Transverse colon (tissue), 4 donors: ENCODE measurements around the gene MGAT5. TPM values are rescaled to one million over a fixed set of nuclear protein-coding genes. Genes with fewer than 3 reads are reported as not detected.

Source experiments
- DNase-seq: peaks from one replicate; pipeline ENCODE4 v3.0.0-alpha.2; 2019
- H3K27ac ChIP-seq, 4 donors: fragments of 200-600 bp; sonication (generic); 2 replicates each; pipeline ENCODE4 v1.5.1; 2016 to 2018; ENCODE audit warnings: inconsistent platforms in 4 of 4
- H3K27me3 ChIP-seq: fragments of 200-600 bp; sonication (generic); 2 replicates; pipeline ENCODE4 v1.5.1; 2017; ENCODE audit warnings: inconsistent platforms
- H3K36me3 ChIP-seq, 4 donors: fragments of 200-600 bp; sonication (generic); 2 replicates each; pipeline ENCODE4 v1.5.1; 2017 to 2019; ENCODE audit warnings: inconsistent platforms in 4 of 4
- H3K4me1 ChIP-seq, 4 donors: fragments of 200-600 bp; sonication (generic); 2 replicates each; pipeline ENCODE4 v1.5.1; 2017 to 2020; ENCODE audit warnings: inconsistent platforms in 4 of 4
- H3K4me3 ChIP-seq, 4 donors: fragments of 200-600 bp; sonication (generic); 1 replicate in 1 of 4; 2 replicates in 3 of 4; pipeline versions ENCODE4 v1.5.1 to v1.6.1; 2017 to 2019; ENCODE audit warnings: inconsistent platforms in 4 of 4
- H3K9me3 ChIP-seq, 2 donors: fragments of 200-600 bp; sonication (generic); 2 replicates each; pipeline ENCODE4 v1.5.1; 2017 to 2019; ENCODE audit warnings: inconsistent platforms in 2 of 2
- EP300 ChIP-seq: sonication (generic); formaldehyde crosslinking; IDR thresholded peaks from one replicate; pipeline ENCODE4 v1.6.1; 2017; ENCODE audit warnings: antibody characterized with exemption, low read depth
- POLR2A ChIP-seq: fragments of 450-650 bp; IDR thresholded peaks from one replicate; pipeline ENCODE4 v1.6.1; 2016; ENCODE audit warnings: antibody characterized with exemption, mild to moderate bottlenecking, moderate library complexity
- POLR2AphosphoS5 ChIP-seq, 3 donors: sonication (generic); formaldehyde crosslinking; IDR thresholded peaks; one replicate each; pipeline ENCODE4 v1.6.1; 2016; ENCODE audit warnings: antibody characterized with exemption in 3 of 3
- WGBS, 2 donors: methylation state at CpG; one replicate each; pipeline ENCODE4 v1.1.5; 2018; ENCODE audit warnings: low coverage in 1 of 2; 5-methylcytosine and 5-hydroxymethylcytosine counted together
- in situ Hi-C, 4 donors: fragments of 200-750 bp; cut with MboI; loops; one replicate each; pipeline versions ENCODE4 v1.15.0 to v1.15.1; 2017; ENCODE audit warnings: low sequenced_read_pairs in 3 of 4, low pct_ligation_motif_present in 1 of 4, low pct_unique_long_range_greater_than_20kb in 1 of 4
- intact Hi-C: fragments of 100-400 bp; cut with DNase I; formaldehyde crosslinking; loops from one replicate; pipeline ENCODE4 v1.15.1; 2023; ENCODE audit warnings: low total_unique reads
- total RNA-seq, 4 donors: library from RNA; depleted of rRNA; stranded (reverse); fragments of >200 nt; gene quantifications; one replicate each; pipeline ENCODE4 v1.1.0, GENCODE V29; 2016
- TF ChIP-seq, protein P1 (sequence below), 5 experiments: fragments of 200-600 bp in 3 of 5; fragments of 450-650 bp in 2 of 5; sonication (generic) in 3 of 5; IDR thresholded peaks; 1 replicate in 2 of 5; 2 replicates in 3 of 5; pipeline ENCODE4 v1.5.1; 2016 to 2017; ENCODE audit warnings: antibody characterized with exemption in 5 of 5, inconsistent platforms in 3 of 5, mild to moderate bottlenecking in 2 of 5, moderate library complexity in 1 of 5

Gene MGAT5
- total RNA-seq, 4 donors from 2014 or later, result 23.6 to 67.6 (median 55.2) TPM

DNA sequence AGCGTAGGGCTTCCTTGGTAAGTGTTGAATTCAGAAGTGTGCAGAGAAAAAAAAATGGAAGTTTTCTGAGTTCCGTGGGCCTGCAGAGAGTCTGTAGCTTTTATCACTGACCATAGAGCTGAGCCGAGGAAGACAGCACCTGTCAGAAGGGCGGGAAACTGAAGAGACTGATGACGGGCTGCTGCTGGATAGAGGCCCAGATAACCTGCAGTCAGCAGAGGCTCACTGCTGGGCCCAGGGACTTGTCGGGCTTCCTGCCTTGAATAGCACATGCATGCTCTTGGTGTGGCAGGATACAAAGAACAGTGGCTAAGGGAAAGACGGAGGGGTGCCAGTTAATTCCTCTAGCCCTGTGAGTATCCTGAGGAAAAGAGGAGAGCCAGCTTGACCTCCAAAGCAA is 166.4 kb downstream of the MGAT5 start:
- in situ Hi-C loops, result loop anchor here in 2 of 4 donors (25.0 kb wide), 2 partner anchors 183 to 533 kb away; no protein-coding TSS in a partner anchor
- Histone ChIP-seq H3K4me1 (no peaks in the 10 kb centered on the region), H3K9me3 (no peaks in the 10 kb centered on the region), H3K36me3 (no peaks in the 10 kb centered on the region), H3K27me3 (no peaks in the 10 kb centered on the region), H3K27ac (no peak overlapping the region), H3K4me3 (no peak overlapping the region)
- DNase-seq, result no peak
- WGBS, 2 donors, result 77 to 81% methylated on average over 5 to 7 of the region's 7 CpGs
- intact Hi-C loops, result no loop called here
- no peak for TF ChIP-seq POLR2A
- TF ChIP-seq POLR2AphosphoS5 (IDR thresholded peaks at IDR 0.05), result no peak
- TF ChIP-seq, protein P1, sequence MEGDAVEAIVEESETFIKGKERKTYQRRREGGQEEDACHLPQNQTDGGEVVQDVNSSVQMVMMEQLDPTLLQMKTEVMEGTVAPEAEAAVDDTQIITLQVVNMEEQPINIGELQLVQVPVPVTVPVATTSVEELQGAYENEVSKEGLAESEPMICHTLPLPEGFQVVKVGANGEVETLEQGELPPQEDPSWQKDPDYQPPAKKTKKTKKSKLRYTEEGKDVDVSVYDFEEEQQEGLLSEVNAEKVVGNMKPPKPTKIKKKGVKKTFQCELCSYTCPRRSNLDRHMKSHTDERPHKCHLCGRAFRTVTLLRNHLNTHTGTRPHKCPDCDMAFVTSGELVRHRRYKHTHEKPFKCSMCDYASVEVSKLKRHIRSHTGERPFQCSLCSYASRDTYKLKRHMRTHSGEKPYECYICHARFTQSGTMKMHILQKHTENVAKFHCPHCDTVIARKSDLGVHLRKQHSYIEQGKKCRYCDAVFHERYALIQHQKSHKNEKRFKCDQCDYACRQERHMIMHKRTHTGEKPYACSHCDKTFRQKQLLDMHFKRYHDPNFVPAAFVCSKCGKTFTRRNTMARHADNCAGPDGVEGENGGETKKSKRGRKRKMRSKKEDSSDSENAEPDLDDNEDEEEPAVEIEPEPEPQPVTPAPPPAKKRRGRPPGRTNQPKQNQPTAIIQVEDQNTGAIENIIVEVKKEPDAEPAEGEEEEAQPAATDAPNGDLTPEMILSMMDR (IDR thresholded peaks at IDR 0.05), result no peak
- no peak for TF ChIP-seq EP300

DNA sequence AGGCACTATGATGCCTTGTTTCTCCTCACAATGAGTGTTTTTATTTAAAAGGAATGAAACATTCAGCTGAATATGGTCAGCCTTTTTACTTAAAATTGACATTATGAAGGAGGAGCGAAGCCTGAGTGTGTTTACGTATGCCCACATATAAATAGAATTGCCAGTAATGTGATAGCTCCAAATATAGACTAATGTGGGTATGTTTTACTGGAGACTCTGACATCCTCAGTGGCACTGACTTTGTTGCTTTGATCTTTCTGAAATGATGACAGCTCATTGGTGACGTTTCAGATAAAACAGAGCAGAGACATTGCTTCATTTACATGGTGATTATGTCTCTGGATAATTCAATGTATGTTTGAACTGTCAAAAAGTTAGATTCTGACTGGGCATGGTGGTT is 167.0 kb downstream of the MGAT5 start:
- Histone ChIP-seq H3K9me3 (no peaks in the 10 kb centered on the region), H3K27ac (no peak overlapping the region), H3K27me3 (no peaks in the 10 kb centered on the region), H3K36me3 (no peaks in the 10 kb centered on the region), H3K4me3 (no peak overlapping the region), H3K4me1 (no peaks in the 10 kb centered on the region)
- no peak for DNase-seq
- in situ Hi-C loops, result loop anchor here in 2 of 4 donors (25.0 kb wide), 2 partner anchors 184 to 534 kb away; no protein-coding TSS in a partner anchor
- TF ChIP-seq, protein P1 (IDR thresholded peaks at IDR 0.05), result no peak
- TF ChIP-seq POLR2A (no peak), POLR2AphosphoS5 (IDR thresholded peaks at IDR 0.05) (no peak), EP300 (no peak)
- intact Hi-C loops, result no loop called here
- WGBS, 2 donors, result 86 to 94% methylated on average over 3 of the region's 3 CpGs

DNA sequence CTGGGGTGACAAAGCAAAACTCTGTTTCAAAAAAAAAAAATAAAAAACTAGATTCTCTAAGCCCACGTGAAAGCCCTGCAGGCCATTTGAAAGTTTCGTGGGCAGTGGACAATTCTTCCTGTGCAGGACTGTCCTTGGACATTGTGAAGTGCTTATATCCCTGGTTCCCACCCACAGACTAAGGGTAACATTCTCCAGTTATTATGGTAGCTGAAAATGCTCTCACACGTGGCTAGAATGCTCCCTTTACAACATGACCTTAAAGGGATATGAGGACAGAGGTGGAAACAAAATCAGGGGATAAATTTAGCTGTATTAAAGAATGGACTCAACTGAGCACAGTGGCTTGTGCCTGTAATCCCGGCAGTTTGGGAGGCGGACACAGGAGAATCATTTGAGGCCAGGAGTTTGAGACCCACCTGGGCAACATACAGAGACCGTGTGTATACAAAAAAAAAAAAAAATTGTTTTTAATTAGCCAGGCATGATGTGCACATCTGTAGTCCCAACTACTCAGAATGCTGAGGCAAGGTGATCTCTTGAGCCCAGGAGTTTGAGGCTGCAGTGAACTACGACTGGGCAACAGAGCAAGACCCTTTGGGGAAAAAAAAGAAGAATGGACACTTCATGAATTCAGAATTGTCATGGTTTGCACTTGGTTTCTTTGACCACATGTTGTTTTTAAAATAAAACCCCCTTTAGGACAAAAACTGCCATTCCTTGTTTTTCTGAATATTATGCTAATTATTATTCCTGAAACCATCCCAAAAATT is 167.9 kb downstream of the MGAT5 start:
- no peak for DNase-seq
- H3K4me3 ChIP-seq, result no peak overlapping the region
- no peaks in the 10 kb centered on the region for H3K27me3 ChIP-seq
- H3K4me1 ChIP-seq, result no peaks in the 10 kb centered on the region
- intact Hi-C loops, result no loop called here
- 70 to 89% methylated on average over 3 to 7 of the region's 7 CpGs for WGBS, 2 donors
- in situ Hi-C loops, result loop anchor here in 2 of 4 donors (25.0 kb wide), 2 partner anchors 184 to 534 kb away; no protein-coding TSS in a partner anchor
- H3K27ac ChIP-seq, result no peak overlapping the region
- no peaks in the 10 kb centered on the region for H3K36me3 ChIP-seq
- no peaks in the 10 kb centered on the region for H3K9me3 ChIP-seq
- TF ChIP-seq POLR2A (no peak), EP300 (no peak)
- TF ChIP-seq, protein P1 (IDR thresholded peaks at IDR 0.05), result no peak

DNA sequence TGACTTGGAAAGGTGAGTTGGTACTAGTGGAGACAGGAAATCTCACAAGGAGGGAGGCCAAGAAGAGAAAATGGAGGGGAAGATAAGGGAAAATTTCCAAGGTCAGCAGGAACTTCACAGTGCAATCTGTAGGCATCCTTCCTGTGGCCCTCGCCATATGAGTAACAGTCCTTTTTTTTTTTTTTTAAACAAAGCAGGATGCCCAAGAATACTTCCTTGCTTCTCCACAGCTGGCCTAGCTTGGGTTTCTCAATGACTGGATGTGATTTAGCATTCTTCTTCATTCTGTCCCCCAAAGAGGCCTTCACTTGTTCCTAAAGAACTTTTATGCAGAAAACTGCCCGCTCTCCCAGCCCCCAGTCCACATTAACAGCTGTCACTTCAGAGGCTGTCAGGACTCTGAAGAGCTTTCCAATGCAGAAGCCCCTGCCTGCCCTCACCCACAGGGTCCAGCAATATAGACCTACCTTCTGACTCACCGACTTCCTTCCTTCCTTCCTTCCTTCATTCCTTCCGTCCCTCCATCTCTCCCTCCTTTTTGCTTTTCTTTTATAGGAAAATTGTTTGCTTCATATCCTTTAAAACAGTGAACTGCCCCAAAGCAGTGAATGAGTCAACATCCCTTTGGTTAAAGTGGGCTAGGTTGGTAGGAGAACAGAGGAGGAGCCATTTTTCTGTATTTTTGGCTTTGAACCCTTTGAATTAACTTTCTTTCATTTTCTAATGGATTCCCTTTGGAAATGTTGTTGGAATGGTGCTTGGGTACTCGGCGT is 172.0 kb downstream of the MGAT5 start:
- intact Hi-C loops (no loop called here), in situ Hi-C loops (loop anchor here in 1 of 4 donors (25.0 kb wide), 1 partner anchor 539 kb away; no protein-coding TSS in a partner anchor)
- peaks cover 0 to 7% (median 0%) of the 10 kb centered on the region in 4 donors for H3K36me3 ChIP-seq
- WGBS, 2 donors, result 87 to 91% methylated on average over 6 of the region's 6 CpGs
- TF ChIP-seq EP300 (no peak), POLR2AphosphoS5 (IDR thresholded peaks at IDR 0.05) (no peak), POLR2A (no peak)
- TF ChIP-seq, protein P1 (IDR thresholded peaks at IDR 0.05), result no peak
- H3K27ac ChIP-seq, result no peak overlapping the region
- no peaks in the 10 kb centered on the region for H3K4me1 ChIP-seq
- H3K27me3 ChIP-seq, result no peaks in the 10 kb centered on the region
- H3K4me3 ChIP-seq, result no peak overlapping the region
- no peak for DNase-seq
- no peaks in the 10 kb centered on the region for H3K9me3 ChIP-seq
